ENCODE measurements around the gene GPX4. TPM values are rescaled to one million over a fixed set of nuclear protein-coding genes. Genes with fewer than 3 reads are reported as not detected.

Gene GPX4
- polyA plus RNA-seq, 1 donor from 2014 or later, result 713 TPM

DNA sequence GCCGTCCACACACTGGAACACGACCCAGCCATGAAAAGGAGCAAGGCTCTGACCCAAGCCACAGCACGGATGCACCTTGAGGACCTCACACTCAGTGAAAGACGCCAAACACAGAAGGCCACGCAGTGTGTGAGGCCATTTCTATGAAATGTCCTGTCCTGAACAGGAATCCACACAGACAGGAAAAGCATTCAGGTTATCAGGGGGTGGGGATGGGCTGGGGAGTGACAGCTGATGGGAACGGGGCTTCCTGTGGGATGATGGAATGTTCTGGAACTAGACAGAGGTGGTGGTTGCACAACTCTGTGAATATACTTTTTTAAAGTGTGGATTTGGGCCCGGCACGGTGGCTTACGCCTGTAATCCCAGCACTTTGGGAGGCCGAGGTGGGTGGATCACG, 30.6 kb downstream of the GPX4 start:
- Histone ChIP-seq H3K9me2 (ENCODE audit: insufficient read depth, low read length) (no peaks in the 10 kb centered on the region), H3K4me3 (ENCODE audit: low read length) (no peak overlapping the region), H3K36me3 (ENCODE audit: insufficient read depth, low read length) (no peaks in the 10 kb centered on the region), H3K27ac (ENCODE audit: low read length) (no peak overlapping the region), H3K27me3 (ENCODE audit: insufficient read depth, low read depth, low read length) (no peaks in the 10 kb centered on the region), H3F3A (ENCODE audit: insufficient read depth, low read length, poor library complexity, severe bottlenecking) (no peaks in the 10 kb centered on the region), H3K9ac (ENCODE audit: low read length) (no peak overlapping the region), H3K9me3 (ENCODE audit: low read length) (no peaks in the 10 kb centered on the region), H2AFZ (ENCODE audit: low read depth, low read length) (no peak overlapping the region), H3K4me2 (ENCODE audit: low read length) (no peak overlapping the region), H3K79me2 (replicated peaks; ENCODE audit: insufficient read depth, low read length) (no peaks in the 10 kb centered on the region), H4K20me1 (ENCODE audit: insufficient read depth) (no peaks in the 10 kb centered on the region)
- TF ChIP-seq MXI1 (conservative IDR thresholded peaks at IDR 0.05; ENCODE audit: poor library complexity, severe bottlenecking) (no peak), SMC3 (conservative IDR thresholded peaks at IDR 0.05; ENCODE audit: poor library complexity) (no peak), EP300 (conservative IDR thresholded peaks at IDR 0.05; ENCODE audit: poor library complexity, severe bottlenecking) (no peak), EZH2 (IDR thresholded peaks at IDR 0.05; ENCODE audit: borderline replicate concordance, insufficient read depth, low read length, poor library complexity, severe bottlenecking) (no peak), RAD21 (conservative IDR thresholded peaks at IDR 0.05) (no peak), TAF1 (IDR thresholded peaks at IDR 0.05; ENCODE audit: low read depth) (no peak), POLR2AphosphoS5 (IDR thresholded peaks at IDR 0.05) (no peak)
- TF ChIP-seq, protein P1, sequence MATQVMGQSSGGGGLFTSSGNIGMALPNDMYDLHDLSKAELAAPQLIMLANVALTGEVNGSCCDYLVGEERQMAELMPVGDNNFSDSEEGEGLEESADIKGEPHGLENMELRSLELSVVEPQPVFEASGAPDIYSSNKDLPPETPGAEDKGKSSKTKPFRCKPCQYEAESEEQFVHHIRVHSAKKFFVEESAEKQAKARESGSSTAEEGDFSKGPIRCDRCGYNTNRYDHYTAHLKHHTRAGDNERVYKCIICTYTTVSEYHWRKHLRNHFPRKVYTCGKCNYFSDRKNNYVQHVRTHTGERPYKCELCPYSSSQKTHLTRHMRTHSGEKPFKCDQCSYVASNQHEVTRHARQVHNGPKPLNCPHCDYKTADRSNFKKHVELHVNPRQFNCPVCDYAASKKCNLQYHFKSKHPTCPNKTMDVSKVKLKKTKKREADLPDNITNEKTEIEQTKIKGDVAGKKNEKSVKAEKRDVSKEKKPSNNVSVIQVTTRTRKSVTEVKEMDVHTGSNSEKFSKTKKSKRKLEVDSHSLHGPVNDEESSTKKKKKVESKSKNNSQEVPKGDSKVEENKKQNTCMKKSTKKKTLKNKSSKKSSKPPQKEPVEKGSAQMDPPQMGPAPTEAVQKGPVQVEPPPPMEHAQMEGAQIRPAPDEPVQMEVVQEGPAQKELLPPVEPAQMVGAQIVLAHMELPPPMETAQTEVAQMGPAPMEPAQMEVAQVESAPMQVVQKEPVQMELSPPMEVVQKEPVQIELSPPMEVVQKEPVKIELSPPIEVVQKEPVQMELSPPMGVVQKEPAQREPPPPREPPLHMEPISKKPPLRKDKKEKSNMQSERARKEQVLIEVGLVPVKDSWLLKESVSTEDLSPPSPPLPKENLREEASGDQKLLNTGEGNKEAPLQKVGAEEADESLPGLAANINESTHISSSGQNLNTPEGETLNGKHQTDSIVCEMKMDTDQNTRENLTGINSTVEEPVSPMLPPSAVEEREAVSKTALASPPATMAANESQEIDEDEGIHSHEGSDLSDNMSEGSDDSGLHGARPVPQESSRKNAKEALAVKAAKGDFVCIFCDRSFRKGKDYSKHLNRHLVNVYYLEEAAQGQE (IDR thresholded peaks at IDR 0.05; ENCODE audit: borderline replicate concordance), result no peak
- TF ChIP-seq, protein P2, sequence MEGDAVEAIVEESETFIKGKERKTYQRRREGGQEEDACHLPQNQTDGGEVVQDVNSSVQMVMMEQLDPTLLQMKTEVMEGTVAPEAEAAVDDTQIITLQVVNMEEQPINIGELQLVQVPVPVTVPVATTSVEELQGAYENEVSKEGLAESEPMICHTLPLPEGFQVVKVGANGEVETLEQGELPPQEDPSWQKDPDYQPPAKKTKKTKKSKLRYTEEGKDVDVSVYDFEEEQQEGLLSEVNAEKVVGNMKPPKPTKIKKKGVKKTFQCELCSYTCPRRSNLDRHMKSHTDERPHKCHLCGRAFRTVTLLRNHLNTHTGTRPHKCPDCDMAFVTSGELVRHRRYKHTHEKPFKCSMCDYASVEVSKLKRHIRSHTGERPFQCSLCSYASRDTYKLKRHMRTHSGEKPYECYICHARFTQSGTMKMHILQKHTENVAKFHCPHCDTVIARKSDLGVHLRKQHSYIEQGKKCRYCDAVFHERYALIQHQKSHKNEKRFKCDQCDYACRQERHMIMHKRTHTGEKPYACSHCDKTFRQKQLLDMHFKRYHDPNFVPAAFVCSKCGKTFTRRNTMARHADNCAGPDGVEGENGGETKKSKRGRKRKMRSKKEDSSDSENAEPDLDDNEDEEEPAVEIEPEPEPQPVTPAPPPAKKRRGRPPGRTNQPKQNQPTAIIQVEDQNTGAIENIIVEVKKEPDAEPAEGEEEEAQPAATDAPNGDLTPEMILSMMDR (IDR thresholded peaks at IDR 0.05; ENCODE audit: poor library complexity, severe bottlenecking), result no peak

DNA sequence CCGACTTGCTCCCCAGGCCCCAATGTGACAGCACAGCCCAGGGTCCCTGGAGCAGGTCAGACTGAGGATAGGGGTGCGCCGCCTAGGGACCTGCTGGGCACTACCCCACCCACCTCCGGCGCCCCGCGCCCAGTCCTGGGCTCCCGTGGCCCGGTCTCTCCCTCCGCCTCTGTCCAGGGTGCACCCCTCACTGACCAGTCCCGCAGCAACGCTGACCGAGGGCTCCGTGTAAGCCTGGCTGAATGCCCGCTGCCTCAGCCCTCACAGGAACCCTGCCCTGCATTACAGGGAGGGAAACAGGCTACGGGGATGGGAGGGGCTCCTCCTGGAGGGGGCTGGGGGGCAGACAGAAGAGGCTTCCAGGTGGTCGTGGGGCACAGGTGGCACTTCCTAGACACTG, 31.7 kb downstream of the GPX4 start:
- Histone ChIP-seq H2AFZ (ENCODE audit: low read depth, low read length) (no peak overlapping the region), H3K9me3 (ENCODE audit: low read length) (no peaks in the 10 kb centered on the region), H3K4me3 (ENCODE audit: low read length) (no peak overlapping the region), H3F3A (ENCODE audit: insufficient read depth, low read length, poor library complexity, severe bottlenecking) (no peaks in the 10 kb centered on the region), H3K36me3 (ENCODE audit: insufficient read depth, low read length) (no peaks in the 10 kb centered on the region), H3K9me2 (ENCODE audit: insufficient read depth, low read length) (no peaks in the 10 kb centered on the region), H3K4me2 (ENCODE audit: low read length) (no peak overlapping the region), H4K20me1 (ENCODE audit: insufficient read depth) (no peaks in the 10 kb centered on the region), H3K9ac (ENCODE audit: low read length) (no peak overlapping the region), H3K27me3 (ENCODE audit: insufficient read depth, low read depth, low read length) (no peaks in the 10 kb centered on the region), H3K79me2 (replicated peaks; ENCODE audit: insufficient read depth, low read length) (no peaks in the 10 kb centered on the region), H3K27ac (ENCODE audit: low read length) (no peak overlapping the region)
- no peak for TF ChIP-seq EZH2 (IDR thresholded peaks at IDR 0.05; ENCODE audit: borderline replicate concordance, insufficient read depth, low read length, poor library complexity, severe bottlenecking)
- TF ChIP-seq MXI1 (conservative IDR thresholded peaks at IDR 0.05; ENCODE audit: poor library complexity, severe bottlenecking), result no peak
- TF ChIP-seq POLR2AphosphoS5 (IDR thresholded peaks at IDR 0.05), result no peak
- TF ChIP-seq, protein P2 (IDR thresholded peaks at IDR 0.05; ENCODE audit: poor library complexity, severe bottlenecking), result no peak
- TF ChIP-seq, protein P1 (IDR thresholded peaks at IDR 0.05; ENCODE audit: borderline replicate concordance), result no peak
- no peak for TF ChIP-seq EP300 (conservative IDR thresholded peaks at IDR 0.05; ENCODE audit: poor library complexity, severe bottlenecking)
- TF ChIP-seq RAD21 (conservative IDR thresholded peaks at IDR 0.05), result no peak
- TF ChIP-seq SMC3 (conservative IDR thresholded peaks at IDR 0.05; ENCODE audit: poor library complexity), result no peak
- TF ChIP-seq TAF1 (IDR thresholded peaks at IDR 0.05; ENCODE audit: low read depth), result no peak
